Tibial nerve (tissue), 4 donors: ENCODE data around the gene PCYOX1L. TPM values are rescaled to one million over a fixed set of nuclear protein-coding genes. Genes with fewer than 3 reads are reported as not detected.
A peak's percentile ranks its signal among the peaks of the same experiment; 100 is the strongest.

Experiments
- DNase-seq, 2 donors: peaks; one replicate each; pipeline ENCODE4 v3.0.0-alpha.2; 2019; ENCODE audit warnings: low spot score in 2 of 2
- H3K27ac ChIP-seq, 4 donors: fragments of 200-600 bp; sonication (generic) in 3 of 4; one replicate each; pipeline ENCODE4 v1.5.1; 2017 to 2019; ENCODE audit warnings: mild to moderate bottlenecking in 1 of 4
- H3K27me3 ChIP-seq, 2 donors: fragments of 200-600 bp; sonication (generic) in 1 of 2; one replicate each; pipeline versions ENCODE4 v1.5.1 to v1.6.0; 2017 to 2019
- H3K36me3 ChIP-seq, 3 donors: fragments of 200-600 bp; sonication (generic); one replicate each; pipeline ENCODE4 v1.5.1; 2018 to 2019
- H3K4me1 ChIP-seq, 4 donors: fragments of 200-600 bp; sonication (generic) in 3 of 4; one replicate each; pipeline ENCODE4 v1.5.1; 2017 to 2019
- H3K4me3 ChIP-seq, 4 donors: fragments of 200-600 bp; sonication (generic) in 3 of 4; one replicate each; pipeline ENCODE4 v1.5.1; 2017 to 2019; ENCODE audit warnings: mild to moderate bottlenecking in 1 of 4, moderate library complexity in 1 of 4
- H3K9me3 ChIP-seq, 4 donors: fragments of 200-600 bp; sonication (generic) in 3 of 4; one replicate each; pipeline ENCODE4 v1.5.1; 2017 to 2019
- CTCF ChIP-seq, 5 experiments: fragments of 200-600 bp in 3 of 5; fragments of 450-650 bp in 2 of 5; sonication (generic) in 3 of 5; IDR thresholded peaks; one replicate each; pipeline ENCODE4 v1.5.1; 2016 to 2019; ENCODE audit warnings: antibody characterized with exemption in 5 of 5, mild to moderate bottlenecking in 3 of 5, moderate library complexity in 2 of 5
- EP300 ChIP-seq, 2 donors: sonication (generic); formaldehyde crosslinking; IDR thresholded peaks; one replicate each; pipeline ENCODE4 v1.6.1; 2017; ENCODE audit warnings: antibody characterized with exemption in 2 of 2, mild to moderate bottlenecking in 1 of 2
- POLR2A ChIP-seq, 2 donors: fragments of 450-650 bp; IDR thresholded peaks; one replicate each; pipeline ENCODE4 v1.6.1; 2017; ENCODE audit warnings: antibody characterized with exemption in 2 of 2, mild to moderate bottlenecking in 2 of 2, moderate library complexity in 2 of 2
- WGBS, 2 donors: methylation state at CpG; one replicate each; pipeline ENCODE4 v1.1.5; 2018; 5-methylcytosine and 5-hydroxymethylcytosine counted together
- total RNA-seq, 4 donors: library from RNA; depleted of rRNA; stranded (reverse); fragments of >200 nt; gene quantifications; one replicate each; pipeline ENCODE4 v1.1.0, GENCODE V29; 2016

PCYOX1L gene
- total RNA-seq, 4 donors from 2014 or later = 5.0 to 8.2 (median 6.7) TPM

GRCh38 chr5:149353911-149354310 is 3.9 kb upstream of the PCYOX1L start:
- no peaks in the 10 kb centered on the region for H3K9me3 ChIP-seq
- no peak overlapping the region for H3K4me3 ChIP-seq
- peaks cover 0 to 13% (median 1%) of the 10 kb centered on the region in 4 donors for H3K4me1 ChIP-seq
- H3K27ac ChIP-seq = no peak overlapping the region
- DNase-seq = no peak
- no peaks in the 10 kb centered on the region for H3K27me3 ChIP-seq
- WGBS, 2 donors = 93 to 97% methylated on average over 2 of the region's 2 CpGs
- no peak for TF ChIP-seq EP300 (IDR thresholded peaks at IDR 0.05)
- TF ChIP-seq CTCF (IDR thresholded peaks at IDR 0.05) = no peak
- peaks cover 0 to 69% (median 9%) of the 10 kb centered on the region in 3 donors for H3K36me3 ChIP-seq

GRCh38 chr5:149355688-149356087 is 2.2 kb upstream of the PCYOX1L start:
- 82 to 100% methylated on average over 1 of the region's 1 CpG for WGBS, 2 donors
- DNase-seq = no peak
- Histone ChIP-seq H3K36me3 (peaks cover 0 to 51% (median 5%) of the 10 kb centered on the region in 3 donors), H3K9me3 (no peaks in the 10 kb centered on the region), H3K27ac (no peak overlapping the region), H3K27me3 (no peaks in the 10 kb centered on the region), H3K4me1 (peaks cover 0 to 22% (median 1%) of the 10 kb centered on the region in 4 donors), H3K4me3 (no peak overlapping the region)
- no peak for TF ChIP-seq CTCF (IDR thresholded peaks at IDR 0.05)

DNA sequence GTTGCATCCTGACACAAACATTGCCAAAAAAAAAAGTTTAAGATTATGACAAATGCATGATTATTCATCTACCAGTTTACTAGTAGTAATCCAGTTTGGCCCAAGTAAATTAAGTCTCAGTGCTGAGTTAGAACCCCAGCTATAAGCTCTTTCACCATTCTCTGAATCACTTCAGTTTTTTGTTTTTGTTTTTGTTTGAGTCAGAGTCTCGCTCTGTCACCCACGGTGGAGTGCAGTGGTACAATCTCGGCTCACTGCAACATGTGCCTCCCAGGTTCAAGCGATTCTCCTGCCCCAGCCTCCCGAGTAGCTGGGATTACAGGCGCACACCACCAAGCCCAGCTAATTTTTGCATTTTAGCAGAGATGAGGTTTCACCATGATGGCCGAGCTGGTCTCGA is 1.5 kb upstream of the PCYOX1L start:
- no peak for DNase-seq
- peaks cover 0 to 44% (median 0%) of the 10 kb centered on the region in 3 donors for H3K36me3 ChIP-seq
- H3K27ac ChIP-seq = no peak overlapping the region
- H3K4me1 ChIP-seq = peaks cover 0 to 22% (median 1%) of the 10 kb centered on the region in 4 donors
- 93% methylated on average over 8 of the region's 8 CpGs for WGBS, 2 donors
- TF ChIP-seq CTCF (IDR thresholded peaks at IDR 0.05) (no peak), POLR2A (IDR thresholded peaks at IDR 0.05) (no peak), EP300 (IDR thresholded peaks at IDR 0.05) (no peak)
- no peaks in the 10 kb centered on the region for H3K27me3 ChIP-seq
- no peak overlapping the region for H3K4me3 ChIP-seq
- no peaks in the 10 kb centered on the region for H3K9me3 ChIP-seq

DNA sequence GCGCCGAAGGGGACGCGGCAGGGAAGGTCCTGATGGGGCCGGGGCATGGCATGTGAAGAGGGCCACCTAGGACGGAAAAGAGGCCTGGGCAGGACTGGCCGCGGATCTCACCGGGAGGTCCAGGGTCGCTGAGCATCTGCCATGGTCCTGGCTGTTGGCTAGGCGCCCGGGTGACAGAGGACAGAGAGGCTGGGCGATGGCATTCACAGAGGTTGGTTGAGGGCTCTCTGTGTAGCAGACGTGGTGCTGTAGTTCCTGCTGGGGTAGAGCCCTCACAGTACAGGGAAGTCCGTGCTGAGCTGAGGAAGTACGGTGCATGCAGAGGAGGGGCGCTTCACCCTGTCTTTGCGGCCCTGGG is 427 bp downstream of the PCYOX1L start:
- no peak for TF ChIP-seq POLR2A (IDR thresholded peaks at IDR 0.05)
- TF ChIP-seq CTCF (IDR thresholded peaks at IDR 0.05) = no peak
- no peak for TF ChIP-seq EP300 (IDR thresholded peaks at IDR 0.05)
- H3K36me3 ChIP-seq = peaks cover 0 to 25% (median 0%) of the 10 kb centered on the region in 3 donors
- WGBS, 2 donors = 0 to 2% methylated on average over 18 of the region's 18 CpGs
- peak; percentile 32 to 38 for DNase-seq
- H3K9me3 ChIP-seq = no peaks in the 10 kb centered on the region
- peaks cover 0 to 22% (median 1%) of the 10 kb centered on the region in 4 donors for H3K4me1 ChIP-seq
- H3K27me3 ChIP-seq = no peaks in the 10 kb centered on the region
- H3K27ac ChIP-seq = peak overlapping the region; percentile 61 to 87 (median 85)
- H3K4me3 ChIP-seq = peak overlapping the region; percentile 54 to 90 (median 72)

DNA sequence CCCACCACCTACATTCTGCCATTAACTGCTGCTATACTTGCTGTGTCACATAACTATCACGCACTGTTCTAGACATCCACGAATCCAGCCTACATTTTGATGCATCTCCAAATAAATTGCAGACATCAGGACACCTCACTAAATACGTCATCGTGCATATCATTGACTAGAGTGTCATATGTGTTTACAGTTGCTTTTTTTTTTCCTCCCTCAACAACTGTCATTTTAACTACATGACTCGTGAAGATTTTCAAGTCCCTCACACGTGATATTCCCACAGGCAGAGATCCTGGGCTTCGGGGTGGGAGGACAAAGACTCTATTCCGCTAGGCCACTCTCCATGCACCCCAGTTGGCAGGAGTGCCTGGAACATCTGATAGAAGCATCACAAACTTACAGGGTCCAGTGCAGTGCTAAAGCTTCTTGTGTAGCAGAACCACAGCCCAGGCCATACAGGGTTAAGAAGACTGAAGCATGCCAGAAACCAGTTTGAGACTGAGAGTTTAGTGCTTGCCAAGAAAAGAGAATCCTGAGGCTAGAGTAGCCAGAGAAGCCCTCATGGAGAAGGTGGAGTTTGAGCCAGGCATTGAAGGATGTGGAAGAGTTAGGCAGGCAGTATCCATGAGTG is 1.1 kb downstream of the PCYOX1L start:
- Histone ChIP-seq H3K4me1 (peaks cover 0 to 22% (median 1%) of the 10 kb centered on the region in 4 donors), H3K36me3 (peaks cover 0 to 18% (median 0%) of the 10 kb centered on the region in 3 donors), H3K4me3 (peak overlapping the region in 2 of 4 donors; percentile 84 to 90), H3K9me3 (no peaks in the 10 kb centered on the region), H3K27ac (peak overlapping the region; percentile 21 to 87 (median 72)), H3K27me3 (no peaks in the 10 kb centered on the region)
- 55 to 58% methylated on average over 8 of the region's 8 CpGs for WGBS, 2 donors
- DNase-seq = no peak
- TF ChIP-seq EP300 (IDR thresholded peaks at IDR 0.05) = no peak
- TF ChIP-seq CTCF (IDR thresholded peaks at IDR 0.05) = no peak
- TF ChIP-seq POLR2A (IDR thresholded peaks at IDR 0.05) = no peak
